Upper lobe of left lung (tissue), 6 donors: ENCODE measurements around the gene NHLRC3. TPM values are rescaled to one million over a fixed set of nuclear protein-coding genes. Genes with fewer than 3 reads are reported as not detected.

Experiments
- ATAC-seq, 2 donors: fragments of 200-7000 bp; cut with Tn5 transposase; one replicate each; pipeline ENCODE4 v1.9.1; 2022; ENCODE audit warnings: mild to moderate bottlenecking in 2 of 2, moderate library complexity in 2 of 2; ENCODE audit not compliant: low FRiP score in 2 of 2
- DNase-seq, 2 donors: peaks; one replicate each; pipeline ENCODE4 v3.0.0-alpha.2; 2019 to 2020
- H3K27ac ChIP-seq, 4 donors: fragments of 200-600 bp; sonication (generic); one replicate each; pipeline ENCODE4 v1.5.1; 2016 to 2019
- H3K27me3 ChIP-seq, 4 donors: fragments of 200-600 bp; sonication (generic); one replicate each; pipeline ENCODE4 v1.5.1; 2017 to 2019
- H3K36me3 ChIP-seq, 4 donors: fragments of 200-600 bp; sonication (generic); one replicate each; pipeline ENCODE4 v1.5.1; 2016 to 2019
- H3K4me1 ChIP-seq, 4 donors: fragments of 200-600 bp; sonication (generic); one replicate each; pipeline ENCODE4 v1.5.1; 2018 to 2019
- H3K4me3 ChIP-seq, 4 donors: fragments of 200-600 bp; sonication (generic); one replicate each; pipeline ENCODE4 v1.5.1; 2017 to 2019; ENCODE audit warnings: mild to moderate bottlenecking in 2 of 4, moderate library complexity in 1 of 4
- H3K9me3 ChIP-seq, 4 donors: fragments of 200-600 bp; sonication (generic); one replicate each; pipeline ENCODE4 v1.5.1; 2018 to 2019
- EP300 ChIP-seq, 4 donors: sonication (generic); formaldehyde crosslinking; IDR thresholded peaks; one replicate each; pipeline ENCODE4 v1.5.1; 2017; ENCODE audit warnings: antibody characterized with exemption in 4 of 4, control low read depth in 2 of 4
- POLR2A ChIP-seq, 4 donors: fragments of 450-650 bp; IDR thresholded peaks; one replicate each; pipeline ENCODE4 v1.5.1; 2016 to 2017; ENCODE audit warnings: antibody characterized with exemption in 4 of 4, mild to moderate bottlenecking in 2 of 4
- POLR2AphosphoS5 ChIP-seq, 2 donors: sonication (generic); formaldehyde crosslinking; IDR thresholded peaks; one replicate each; pipeline ENCODE4 v1.5.1; 2017; ENCODE audit warnings: antibody characterized with exemption in 2 of 2
- WGBS, 2 donors: methylation state at CpG; one replicate each; pipeline ENCODE4 v1.1.5; 2017 to 2018; 5-methylcytosine and 5-hydroxymethylcytosine counted together
- total RNA-seq, 6 donors: library from RNA; depleted of rRNA in 4 of 6; stranded (reverse); fragments of >200 nt in 4 of 6; gene quantifications; one replicate each; pipeline versions ENCODE4 v1.1.0 to v1.2.1, GENCODE V29; 2016 to 2021
- TF ChIP-seq, protein P1 (sequence below), 6 experiments: fragments of 450-650 bp in 4 of 6; fragments of 200-600 bp in 2 of 6; sonication (generic) in 2 of 6; IDR thresholded peaks; one replicate each; pipeline ENCODE4 v1.5.1; 2016 to 2019; ENCODE audit warnings: antibody characterized with exemption in 6 of 6
- donor health status: DM: no; HTN: no; CAD: no; lungs with moderate emphysema.
- donor health status: DM: no; HTN: yes; CAD: no; lungs with severe emphysema.

The NHLRC3 gene
- total RNA-seq, 6 donors from 2014 or later, result 19.5 to 35.6 (median 30.1) TPM

DNA sequence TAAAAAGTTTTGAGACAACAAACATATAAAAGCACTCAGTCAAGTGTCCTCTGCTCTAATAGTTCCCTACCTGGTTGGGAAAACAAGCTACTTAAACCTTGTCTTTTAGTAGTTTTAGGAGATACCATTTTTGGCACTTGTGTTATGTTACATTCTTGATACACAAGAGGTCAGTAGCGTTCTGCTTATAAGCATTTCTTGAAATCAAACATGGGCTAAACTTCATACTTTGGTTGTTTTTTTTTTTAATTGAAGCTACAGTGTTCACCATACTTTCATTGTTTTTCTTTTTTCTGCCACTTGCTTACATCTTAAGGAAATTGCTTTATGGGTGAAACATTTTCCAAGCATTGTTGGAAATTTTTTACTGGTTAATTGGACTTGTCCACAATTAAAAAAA, 12.9 kb downstream of the NHLRC3 start:
- Histone ChIP-seq H3K27me3 (no peaks in the 10 kb centered on the region), H3K4me3 (no peak overlapping the region), H3K36me3 (peaks cover 0 to 10% (median 0%) of the 10 kb centered on the region in 4 donors), H3K9me3 (no peaks in the 10 kb centered on the region), H3K4me1 (no peaks in the 10 kb centered on the region), H3K27ac (no peak overlapping the region)
- ATAC-seq (no peak), DNase-seq (no peak)
- 30 to 42% methylated on average over 1 of the region's 1 CpG for WGBS, 2 donors
- TF ChIP-seq POLR2A (IDR thresholded peaks at IDR 0.05), result no peak
- TF ChIP-seq, protein P1, sequence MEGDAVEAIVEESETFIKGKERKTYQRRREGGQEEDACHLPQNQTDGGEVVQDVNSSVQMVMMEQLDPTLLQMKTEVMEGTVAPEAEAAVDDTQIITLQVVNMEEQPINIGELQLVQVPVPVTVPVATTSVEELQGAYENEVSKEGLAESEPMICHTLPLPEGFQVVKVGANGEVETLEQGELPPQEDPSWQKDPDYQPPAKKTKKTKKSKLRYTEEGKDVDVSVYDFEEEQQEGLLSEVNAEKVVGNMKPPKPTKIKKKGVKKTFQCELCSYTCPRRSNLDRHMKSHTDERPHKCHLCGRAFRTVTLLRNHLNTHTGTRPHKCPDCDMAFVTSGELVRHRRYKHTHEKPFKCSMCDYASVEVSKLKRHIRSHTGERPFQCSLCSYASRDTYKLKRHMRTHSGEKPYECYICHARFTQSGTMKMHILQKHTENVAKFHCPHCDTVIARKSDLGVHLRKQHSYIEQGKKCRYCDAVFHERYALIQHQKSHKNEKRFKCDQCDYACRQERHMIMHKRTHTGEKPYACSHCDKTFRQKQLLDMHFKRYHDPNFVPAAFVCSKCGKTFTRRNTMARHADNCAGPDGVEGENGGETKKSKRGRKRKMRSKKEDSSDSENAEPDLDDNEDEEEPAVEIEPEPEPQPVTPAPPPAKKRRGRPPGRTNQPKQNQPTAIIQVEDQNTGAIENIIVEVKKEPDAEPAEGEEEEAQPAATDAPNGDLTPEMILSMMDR (IDR thresholded peaks at IDR 0.05), result peak in 2 of 6 experiments; percentile 24 to 33

DNA sequence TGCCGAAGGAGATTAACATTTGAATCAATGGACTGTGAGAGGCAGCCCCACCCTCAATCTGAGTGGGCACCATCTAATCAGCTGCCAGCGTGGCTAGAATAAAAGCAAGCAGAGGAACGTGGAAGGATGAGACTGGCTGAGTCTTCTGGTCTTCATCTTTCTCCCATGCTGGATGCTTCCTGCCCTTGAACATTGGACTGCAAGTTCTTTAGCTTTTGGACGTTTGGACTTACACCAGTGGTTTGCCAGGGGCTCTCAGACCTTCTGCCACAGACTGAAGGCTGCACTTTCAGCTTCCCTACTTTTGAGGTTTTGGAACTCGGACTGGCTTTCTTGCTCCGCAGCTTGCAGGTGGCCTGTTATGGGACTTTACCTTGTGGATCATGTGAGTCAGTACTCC, 14.7 kb downstream of the NHLRC3 start:
- H3K36me3 ChIP-seq, result peaks cover 0 to 10% (median 0%) of the 10 kb centered on the region in 4 donors
- 79 to 85% methylated on average over 6 of the region's 6 CpGs for WGBS, 2 donors
- no peak overlapping the region for H3K4me3 ChIP-seq
- ATAC-seq, result no peak
- no peak for DNase-seq
- TF ChIP-seq EP300 (IDR thresholded peaks at IDR 0.05) (no peak), POLR2AphosphoS5 (IDR thresholded peaks at IDR 0.05) (no peak), POLR2A (IDR thresholded peaks at IDR 0.05) (no peak)
- TF ChIP-seq, protein P1 (IDR thresholded peaks at IDR 0.05), result no peak
- no peaks in the 10 kb centered on the region for H3K4me1 ChIP-seq
- no peaks in the 10 kb centered on the region for H3K9me3 ChIP-seq
- no peak overlapping the region for H3K27ac ChIP-seq
- H3K27me3 ChIP-seq, result no peaks in the 10 kb centered on the region

- Histone ChIP-seq H3K27me3 (no peaks in the 10 kb centered on the region), H3K4me1 (no peaks in the 10 kb centered on the region), H3K4me3 (no peak overlapping the region), H3K27ac (no peak overlapping the region), H3K36me3 (peaks cover 0 to 10% (median 0%) of the 10 kb centered on the region in 4 donors), H3K9me3 (no peaks in the 10 kb centered on the region)
- TF ChIP-seq, protein P1 (IDR thresholded peaks at IDR 0.05), result no peak
- no peak for TF ChIP-seq POLR2A (IDR thresholded peaks at IDR 0.05)
- TF ChIP-seq EP300 (IDR thresholded peaks at IDR 0.05), result no peak
- no peak for TF ChIP-seq POLR2AphosphoS5 (IDR thresholded peaks at IDR 0.05)
- DNase-seq (no peak), ATAC-seq (no peak)
- WGBS, 2 donors, result 75 to 78% methylated on average over 3 of the region's 3 CpGs
Measured at GRCh38 chr13:39054112-39054511, 15.9 kb downstream of the NHLRC3 start.

DNA sequence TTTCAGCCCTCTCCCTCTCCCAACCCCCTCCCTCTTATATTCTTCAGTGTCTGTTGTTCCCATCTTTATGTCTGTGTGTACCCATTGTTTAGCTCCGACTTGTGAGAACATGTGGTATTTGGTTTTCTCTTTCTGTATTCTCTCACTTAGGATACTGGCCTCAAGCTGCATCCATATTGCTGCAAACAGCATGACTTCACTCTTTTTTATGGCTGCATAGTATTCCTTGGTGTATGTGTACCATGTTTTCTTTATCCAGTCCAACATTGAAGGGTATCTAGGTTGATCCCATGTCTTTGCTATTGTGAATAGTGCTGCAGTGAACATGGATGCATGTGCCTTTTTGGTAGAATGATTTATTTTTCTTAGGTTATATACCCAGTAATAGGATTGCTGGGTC, 17.8 kb downstream of the NHLRC3 start:
- no peaks in the 10 kb centered on the region for H3K4me1 ChIP-seq
- WGBS, 2 donors, result 100% methylated on average over 1 of the region's 1 CpG
- no peak overlapping the region for H3K27ac ChIP-seq
- DNase-seq (no peak), ATAC-seq (no peak)
- H3K9me3 ChIP-seq, result no peaks in the 10 kb centered on the region
- no peak overlapping the region for H3K4me3 ChIP-seq
- no peaks in the 10 kb centered on the region for H3K27me3 ChIP-seq
- TF ChIP-seq EP300 (IDR thresholded peaks at IDR 0.05) (no peak), POLR2A (IDR thresholded peaks at IDR 0.05) (no peak), POLR2AphosphoS5 (IDR thresholded peaks at IDR 0.05) (no peak)
- TF ChIP-seq, protein P1 (IDR thresholded peaks at IDR 0.05), result no peak
- H3K36me3 ChIP-seq, result peaks cover 0 to 10% (median 0%) of the 10 kb centered on the region in 4 donors

GRCh38 chr13:39058040-39058439, 19.8 kb downstream of the NHLRC3 start:
- Histone ChIP-seq H3K27ac (no peak overlapping the region), H3K4me1 (no peaks in the 10 kb centered on the region), H3K27me3 (no peaks in the 10 kb centered on the region), H3K36me3 (peaks cover 0 to 10% (median 0%) of the 10 kb centered on the region in 4 donors), H3K9me3 (no peaks in the 10 kb centered on the region), H3K4me3 (no peak overlapping the region)
- ATAC-seq (no peak), DNase-seq (no peak)
- TF ChIP-seq POLR2A (IDR thresholded peaks at IDR 0.05) (no peak), POLR2AphosphoS5 (IDR thresholded peaks at IDR 0.05) (no peak), EP300 (IDR thresholded peaks at IDR 0.05) (no peak)
- TF ChIP-seq, protein P1 (IDR thresholded peaks at IDR 0.05), result no peak
